Measurements from ENCODE around the gene LSM4. TPM values are rescaled to one million over a fixed set of nuclear protein-coding genes. Genes with fewer than 3 reads are reported as not detected.
A peak's percentile ranks its signal among the peaks of the same experiment; 100 is the strongest.

Gene LSM4
- total RNA-seq, 1 donor from 2014 or later = 59.2 TPM

DNA sequence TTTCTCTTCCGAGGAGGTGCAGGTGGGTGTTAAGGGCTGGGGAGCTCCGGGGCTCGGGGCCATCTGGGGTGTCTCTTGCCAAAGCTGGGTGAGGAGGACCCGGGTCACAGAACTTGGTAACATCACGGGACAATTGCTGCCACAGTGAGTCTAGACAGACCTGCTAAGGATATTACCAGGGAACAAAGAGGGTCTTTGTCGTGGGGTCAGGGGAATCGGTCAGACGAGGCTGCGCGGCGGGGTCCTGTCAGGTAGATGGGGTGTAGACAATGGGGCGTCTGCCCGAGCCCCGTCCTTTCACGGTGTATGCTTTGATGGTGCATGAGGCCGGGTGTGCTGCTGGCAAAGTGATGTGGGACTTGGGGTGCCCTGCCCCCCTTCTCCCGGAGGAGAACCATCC lies 25.3 kb upstream of the LSM4 start:
- ChIA-PET POLR2A (interaction anchor here (0.6 kb wide), 1 partner anchor 943 kb away, joined by 3 read pairs; the partner anchor contains the start of gene BST2), CTCF (interaction anchor here (2.0 to 3.5 kb wide), 3 partner anchors 63 to 69 kb away, joined by 7 to 36 read pairs (median 16); no protein-coding TSS in a partner anchor)
- no peak for ATAC-seq (ENCODE audit: low read depth)
- no peaks in the 10 kb centered on the region for H3K27me3 Mint-ChIP-seq
- no peaks in the 10 kb centered on the region for H3K4me1 Mint-ChIP-seq
- TF ChIP-seq, protein P1, sequence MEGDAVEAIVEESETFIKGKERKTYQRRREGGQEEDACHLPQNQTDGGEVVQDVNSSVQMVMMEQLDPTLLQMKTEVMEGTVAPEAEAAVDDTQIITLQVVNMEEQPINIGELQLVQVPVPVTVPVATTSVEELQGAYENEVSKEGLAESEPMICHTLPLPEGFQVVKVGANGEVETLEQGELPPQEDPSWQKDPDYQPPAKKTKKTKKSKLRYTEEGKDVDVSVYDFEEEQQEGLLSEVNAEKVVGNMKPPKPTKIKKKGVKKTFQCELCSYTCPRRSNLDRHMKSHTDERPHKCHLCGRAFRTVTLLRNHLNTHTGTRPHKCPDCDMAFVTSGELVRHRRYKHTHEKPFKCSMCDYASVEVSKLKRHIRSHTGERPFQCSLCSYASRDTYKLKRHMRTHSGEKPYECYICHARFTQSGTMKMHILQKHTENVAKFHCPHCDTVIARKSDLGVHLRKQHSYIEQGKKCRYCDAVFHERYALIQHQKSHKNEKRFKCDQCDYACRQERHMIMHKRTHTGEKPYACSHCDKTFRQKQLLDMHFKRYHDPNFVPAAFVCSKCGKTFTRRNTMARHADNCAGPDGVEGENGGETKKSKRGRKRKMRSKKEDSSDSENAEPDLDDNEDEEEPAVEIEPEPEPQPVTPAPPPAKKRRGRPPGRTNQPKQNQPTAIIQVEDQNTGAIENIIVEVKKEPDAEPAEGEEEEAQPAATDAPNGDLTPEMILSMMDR (IDR thresholded peaks at IDR 0.05) = no peak
- intact Hi-C loops (cut with micrococcal nuclease) = no loop called here
- H3K27ac Mint-ChIP-seq = no peak overlapping the region
- H3K36me3 Mint-ChIP-seq (ENCODE audit: low read depth) = peaks cover 33% of the 10 kb centered on the region
- DNase-seq = no peak
- no peaks in the 10 kb centered on the region for H3K9me3 Mint-ChIP-seq
- H3K4me3 Mint-ChIP-seq = no peak overlapping the region

DNA sequence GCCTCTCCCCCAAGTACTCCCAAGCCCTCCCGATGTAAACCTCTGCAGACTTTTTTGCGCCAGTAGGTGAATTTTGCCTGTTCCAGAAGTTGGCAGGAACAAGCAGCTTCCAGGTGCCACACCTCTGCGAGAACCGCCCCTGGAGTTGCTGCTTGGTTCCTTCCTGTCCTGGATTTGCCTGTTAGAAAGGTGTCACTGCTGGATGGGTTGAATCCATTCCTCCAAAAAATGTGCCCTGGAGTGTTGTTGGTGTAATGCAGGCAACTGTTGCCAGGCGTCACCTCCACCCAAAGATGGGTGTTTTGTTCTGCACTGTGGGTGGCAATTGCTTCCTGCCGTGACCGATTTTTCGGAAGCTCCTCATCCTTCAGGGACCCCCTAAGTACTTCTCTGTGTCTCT lies 23.2 kb upstream of the LSM4 start:
- Mint-ChIP-seq H3K4me3 (no peak overlapping the region), H3K4me1 (peaks cover 4% of the 10 kb centered on the region), H3K27me3 (no peaks in the 10 kb centered on the region), H3K9me3 (no peaks in the 10 kb centered on the region), H3K27ac (no peak overlapping the region), H3K36me3 (ENCODE audit: low read depth) (peaks cover 35% of the 10 kb centered on the region)
- intact Hi-C loops (cut with micrococcal nuclease) = no loop called here
- no peak for DNase-seq
- TF ChIP-seq, protein P1 (IDR thresholded peaks at IDR 0.05) = no peak
- no peak for ATAC-seq (ENCODE audit: low read depth)
- ChIA-PET POLR2A (interaction anchor here (1.4 kb wide), 1 partner anchor 65 kb away, joined by 15 read pairs; the partner anchor contains the start of gene JUND), CTCF (interaction anchor here (1.3 kb wide), 1 partner anchor 66 kb away, joined by 3 read pairs; no protein-coding TSS in a partner anchor)

DNA sequence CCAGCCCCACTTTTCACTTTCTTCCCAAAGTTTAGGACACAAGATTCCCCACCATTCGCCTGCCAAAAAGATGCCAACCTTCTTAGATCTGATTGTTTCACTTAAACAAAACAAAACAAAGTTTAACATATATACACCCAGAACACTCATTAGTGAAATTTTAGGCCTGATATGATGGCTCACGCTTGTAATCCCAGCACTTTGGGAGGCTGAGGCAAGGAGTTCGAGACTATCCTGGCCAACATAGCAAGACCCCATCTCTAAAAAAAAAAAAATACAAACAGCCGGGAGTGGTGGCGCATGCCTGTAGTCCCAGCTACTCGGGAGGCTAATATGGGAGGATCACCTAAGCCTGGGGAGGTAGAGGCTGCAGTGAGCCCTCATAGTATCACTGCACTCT lies 22.4 kb upstream of the LSM4 start:
- Mint-ChIP-seq H3K4me1 (peaks cover 5% of the 10 kb centered on the region), H3K4me3 (no peak overlapping the region), H3K27me3 (no peaks in the 10 kb centered on the region), H3K9me3 (no peaks in the 10 kb centered on the region), H3K27ac (no peak overlapping the region), H3K36me3 (ENCODE audit: low read depth) (peaks cover 32% of the 10 kb centered on the region)
- no peak for DNase-seq
- ATAC-seq (ENCODE audit: low read depth) = no peak
- ChIA-PET POLR2A (interaction anchor here (1.2 kb wide), 1 partner anchor 23 kb away, joined by 3 read pairs; no protein-coding TSS in a partner anchor), CTCF (interaction anchor here (0.6 to 1.3 kb wide), 2 partner anchors 9 to 66 kb away, joined by 3 read pairs; no protein-coding TSS in a partner anchor)
- intact Hi-C loops (cut with micrococcal nuclease) = no loop called here
- TF ChIP-seq, protein P1 (IDR thresholded peaks at IDR 0.05) = no peak

DNA sequence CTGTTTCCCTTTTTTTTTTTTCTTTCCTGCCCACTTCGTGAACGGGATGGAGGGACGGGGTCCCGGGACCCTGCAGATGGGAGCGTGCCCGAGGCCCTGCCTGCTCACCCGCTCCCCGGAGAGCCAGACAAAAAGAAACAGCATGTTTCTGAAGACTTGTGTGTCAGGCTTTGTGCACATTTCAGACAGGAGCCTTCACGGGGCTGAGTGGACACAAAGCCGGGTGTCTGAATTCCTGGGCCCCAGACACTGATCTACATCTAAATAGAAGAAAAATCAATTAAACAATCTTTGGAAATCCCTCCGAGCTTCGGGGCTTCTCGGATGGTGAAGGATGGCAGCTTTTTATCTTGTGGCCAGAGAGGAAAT lies 21.7 kb upstream of the LSM4 start:
- no peak for DNase-seq
- ChIA-PET POLR2A (interaction anchor here (1.2 kb wide), 1 partner anchor 22 kb away, joined by 3 read pairs; no protein-coding TSS in a partner anchor), CTCF (no interaction called here)
- Mint-ChIP-seq H3K4me3 (no peak overlapping the region), H3K27me3 (no peaks in the 10 kb centered on the region), H3K36me3 (ENCODE audit: low read depth) (peaks cover 31% of the 10 kb centered on the region), H3K4me1 (peaks cover 11% of the 10 kb centered on the region), H3K27ac (no peak overlapping the region), H3K9me3 (no peaks in the 10 kb centered on the region)
- TF ChIP-seq, protein P1 (IDR thresholded peaks at IDR 0.05) = no peak
- no peak for ATAC-seq (ENCODE audit: low read depth)
- intact Hi-C loops (cut with micrococcal nuclease) = no loop called here

DNA sequence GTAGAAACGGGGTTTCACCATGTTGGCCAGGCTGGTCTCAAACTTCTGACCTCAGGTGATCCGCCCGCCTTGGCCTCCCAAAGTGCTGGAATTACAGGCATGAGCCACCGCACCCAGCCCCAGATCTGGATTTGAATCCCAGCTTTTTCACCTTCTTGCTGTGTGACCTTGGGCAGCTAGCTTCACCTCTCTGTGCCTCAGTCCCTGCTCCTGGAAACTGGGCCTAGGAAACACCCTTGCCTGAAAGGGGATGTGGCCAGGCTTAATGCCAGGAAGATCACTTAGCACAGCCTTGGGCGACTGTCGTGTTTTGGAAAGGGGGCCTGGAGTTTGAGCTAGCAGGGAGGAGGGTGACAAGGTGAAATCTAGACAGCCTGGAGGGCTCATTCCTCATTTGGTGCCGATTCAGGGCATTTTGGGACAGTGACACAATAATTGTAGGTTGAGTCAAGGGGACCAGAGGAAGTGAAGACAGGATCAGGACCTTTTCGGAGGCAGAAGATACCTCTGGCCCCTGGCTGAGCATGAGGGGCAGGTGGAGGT lies 19.3 kb upstream of the LSM4 start:
- TF ChIP-seq, protein P1 (IDR thresholded peaks at IDR 0.05) = no peak
- Mint-ChIP-seq H3K9me3 (no peaks in the 10 kb centered on the region), H3K4me3 (peak overlapping the region; percentile 28), H3K27me3 (no peaks in the 10 kb centered on the region), H3K4me1 (peaks cover 13% of the 10 kb centered on the region), H3K36me3 (ENCODE audit: low read depth) (peaks cover 19% of the 10 kb centered on the region), H3K27ac (no peak overlapping the region)
- ATAC-seq (ENCODE audit: low read depth) (no peak), DNase-seq (no peak)
- intact Hi-C loops (cut with micrococcal nuclease) = no loop called here
- ChIA-PET POLR2A (interaction anchor here (0.7 to 1.0 kb wide), 2 partner anchors 64 to 247 kb away, joined by 3 to 4 read pairs; no protein-coding TSS in a partner anchor), CTCF (interaction anchor here (0.8 to 2.2 kb wide), 4 partner anchors 13 to 69 kb away, joined by 4 to 9 read pairs (median 6); no protein-coding TSS in a partner anchor)

All from activated B cell treated with CpG ODN at 0.5 μM for 24 hours (primary cell).